ENCODE results near the gene LSMEM2.

- TF ChIP-seq POLR2A (IDR thresholded peaks at IDR 0.05), result no peak
- no peak for TF ChIP-seq CTCF (IDR thresholded peaks at IDR 0.05)
These were observed 46.2 kb downstream of the LSMEM2 start for GRCh38 chr3:50325113-50325480.
